Measurements from ENCODE around the gene SUMO3.

DNA sequence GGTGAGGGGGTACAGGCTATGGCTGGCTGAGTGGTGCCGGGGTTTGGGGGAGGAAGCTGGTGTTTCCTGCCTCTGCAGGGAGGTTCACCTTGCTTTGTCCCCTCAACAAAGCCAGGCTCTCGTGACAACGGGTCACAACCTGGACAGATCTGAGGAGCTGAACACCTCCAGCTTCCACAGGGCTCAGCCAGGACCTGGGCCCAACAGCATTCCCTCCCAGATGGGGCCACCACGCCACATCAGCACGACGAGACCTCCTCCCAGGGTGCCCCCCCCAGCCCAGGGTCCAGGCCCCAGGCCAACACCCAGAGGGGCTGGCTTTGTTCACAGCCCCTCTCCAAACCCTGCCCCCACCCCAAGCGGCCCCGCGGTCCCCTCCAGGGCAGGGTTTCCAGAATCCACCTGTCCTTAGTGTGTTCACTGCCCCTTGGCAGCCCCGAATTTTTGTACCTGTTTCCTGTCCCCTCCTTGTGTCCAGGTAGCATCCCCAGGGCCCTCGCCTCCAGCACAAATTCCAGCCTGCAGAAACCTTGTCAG is 51.0 kb downstream of the SUMO3 start:
- TF ChIP-seq, protein P1, sequence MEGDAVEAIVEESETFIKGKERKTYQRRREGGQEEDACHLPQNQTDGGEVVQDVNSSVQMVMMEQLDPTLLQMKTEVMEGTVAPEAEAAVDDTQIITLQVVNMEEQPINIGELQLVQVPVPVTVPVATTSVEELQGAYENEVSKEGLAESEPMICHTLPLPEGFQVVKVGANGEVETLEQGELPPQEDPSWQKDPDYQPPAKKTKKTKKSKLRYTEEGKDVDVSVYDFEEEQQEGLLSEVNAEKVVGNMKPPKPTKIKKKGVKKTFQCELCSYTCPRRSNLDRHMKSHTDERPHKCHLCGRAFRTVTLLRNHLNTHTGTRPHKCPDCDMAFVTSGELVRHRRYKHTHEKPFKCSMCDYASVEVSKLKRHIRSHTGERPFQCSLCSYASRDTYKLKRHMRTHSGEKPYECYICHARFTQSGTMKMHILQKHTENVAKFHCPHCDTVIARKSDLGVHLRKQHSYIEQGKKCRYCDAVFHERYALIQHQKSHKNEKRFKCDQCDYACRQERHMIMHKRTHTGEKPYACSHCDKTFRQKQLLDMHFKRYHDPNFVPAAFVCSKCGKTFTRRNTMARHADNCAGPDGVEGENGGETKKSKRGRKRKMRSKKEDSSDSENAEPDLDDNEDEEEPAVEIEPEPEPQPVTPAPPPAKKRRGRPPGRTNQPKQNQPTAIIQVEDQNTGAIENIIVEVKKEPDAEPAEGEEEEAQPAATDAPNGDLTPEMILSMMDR (optimal IDR thresholded peaks at IDR 0.05 in 1 of 3, IDR thresholded peaks at IDR 0.05 in 1 of 3, conservative IDR thresholded peaks at IDR 0.05 in 1 of 3; ENCODE audit: extremely low read depth in 1 of 3, insufficient read depth in 2 of 3, low read length in 3 of 3) = no peak
- TF ChIP-seq EZH2 (IDR thresholded peaks at IDR 0.05; ENCODE audit: low read length) = no peak
